Measurements from ENCODE around the gene COL20A1. TPM values are rescaled to one million over a fixed set of nuclear protein-coding genes. Genes with fewer than 3 reads are reported as not detected.

Gene COL20A1
- polyA plus RNA-seq, 4 donors = 0.09 to 1.7 TPM; not detected in 2

DNA sequence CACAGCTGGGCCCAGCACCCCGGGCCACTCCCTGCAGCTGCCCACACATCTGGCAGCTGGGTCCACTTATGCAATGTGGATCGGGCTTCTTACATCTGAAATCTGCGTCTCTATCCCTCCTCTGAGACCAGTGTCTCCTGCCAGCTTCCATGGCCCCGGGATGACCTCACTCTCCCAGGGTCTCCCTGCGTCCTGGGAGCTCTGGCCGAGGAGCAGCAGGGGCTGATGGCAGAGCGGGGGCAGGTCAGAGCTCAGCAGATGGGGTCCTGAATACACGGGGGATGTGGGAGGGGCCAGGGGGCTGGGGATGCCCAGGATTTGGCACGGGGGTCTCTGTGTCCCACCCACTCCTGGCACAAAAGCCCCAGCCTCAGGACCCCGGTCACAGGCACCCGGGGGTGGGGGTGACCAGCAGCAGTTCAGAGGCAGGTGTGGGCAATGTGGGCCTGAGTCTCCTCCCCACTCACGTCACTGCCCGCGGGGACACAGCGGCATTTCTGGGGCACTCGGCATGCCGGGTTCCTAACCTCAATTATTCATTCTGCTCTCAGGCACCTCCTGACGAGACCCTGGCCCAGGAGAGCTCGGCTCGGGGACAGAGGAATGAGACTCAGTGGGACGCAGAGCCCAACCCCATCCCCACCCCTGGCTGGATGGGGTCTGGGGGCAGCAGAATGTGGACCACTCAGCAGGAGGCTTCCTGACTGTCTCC, 51.8 kb downstream of the COL20A1 start:
- no peak overlapping the region for H3K4me3 ChIP-seq (ENCODE audit: low read depth in 1 of 3, low read length in 3 of 3)
- DNase-seq = no peak

DNA sequence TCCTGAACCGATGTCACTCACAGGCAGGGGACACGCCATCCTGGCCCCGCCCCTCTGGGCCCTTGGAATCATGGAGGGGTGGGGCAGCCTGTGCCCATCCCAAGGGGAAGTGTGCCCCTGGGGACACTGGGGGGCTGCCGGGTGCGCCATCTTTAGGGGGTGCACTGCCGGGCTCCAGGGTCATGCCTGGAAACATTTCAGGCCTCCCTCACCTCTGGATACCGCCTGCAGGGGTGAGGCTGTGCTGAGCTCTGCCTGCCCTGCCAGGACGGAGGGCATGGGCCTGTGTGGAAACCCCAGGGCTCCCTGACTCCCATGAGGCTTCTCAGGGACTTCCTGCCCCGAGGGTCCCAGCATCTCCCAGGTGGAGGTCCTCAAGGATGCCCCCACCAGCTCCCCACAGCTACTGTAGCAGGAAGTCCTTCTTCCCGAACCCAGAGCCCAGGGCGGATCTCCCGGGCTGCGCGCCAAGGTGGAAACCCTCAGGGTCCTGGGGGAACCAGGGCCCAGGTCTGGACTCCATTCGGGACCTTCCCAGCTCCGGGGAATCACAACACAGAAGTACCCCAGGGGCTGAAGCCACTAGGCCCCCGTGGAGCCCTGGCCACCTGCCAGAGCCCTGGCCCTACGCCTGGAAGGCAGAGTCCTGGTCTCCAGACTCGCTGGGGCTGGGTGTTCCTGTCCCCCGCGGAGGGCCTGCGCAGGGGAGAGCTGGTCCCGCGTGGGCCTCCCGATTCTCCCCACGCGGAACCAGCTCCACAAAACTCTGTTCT, 52.5 kb downstream of the COL20A1 start:
- Histone ChIP-seq H3K4me1 (ENCODE audit: control insufficient read depth in 3 of 3, insufficient read depth in 2 of 3, low read depth in 1 of 3, low read length in 2 of 3) (peaks cover 0 to 10% (median 0%) of the 10 kb centered on the region in 3 donors), H3K36me3 (ENCODE audit: control insufficient read depth in 3 of 3, insufficient read depth in 2 of 3, low read depth in 1 of 3, low read length in 3 of 3) (no peaks in the 10 kb centered on the region), H3K4me3 (ENCODE audit: low read depth in 1 of 3, low read length in 3 of 3) (no peak overlapping the region), H3K27ac (ENCODE audit: low read depth in 1 of 3, low read length in 2 of 3) (no peak overlapping the region), H3K9me3 (ENCODE audit: control insufficient read depth in 2 of 2, insufficient read depth in 1 of 2, low read depth in 1 of 2, low read length in 1 of 2) (no peaks in the 10 kb centered on the region), H3K27me3 (ENCODE audit: control insufficient read depth in 3 of 3, insufficient read depth in 3 of 3, low read length in 3 of 3) (peaks cover 0 to 10% (median 3%) of the 10 kb centered on the region in 3 donors)
- whole genome bisulfite sequencing, 3 donors = 56 to 57% (median 56%) methylated on average over 26 to 27 of the region's 27 CpGs
- FAIRE-seq (no peak), DNase-seq (no peak)

More for the DNA sequence above, 51.8 kb downstream of the COL20A1 start:
- Histone ChIP-seq H3K4me1 (ENCODE audit: control insufficient read depth in 3 of 3, insufficient read depth in 2 of 3, low read depth in 1 of 3, low read length in 2 of 3) (peaks cover 0 to 10% (median 0%) of the 10 kb centered on the region in 3 donors), H3K27me3 (ENCODE audit: control insufficient read depth in 3 of 3, insufficient read depth in 3 of 3, low read length in 3 of 3) (peaks cover 0 to 10% (median 3%) of the 10 kb centered on the region in 3 donors), H3K36me3 (ENCODE audit: control insufficient read depth in 3 of 3, insufficient read depth in 2 of 3, low read depth in 1 of 3, low read length in 3 of 3) (no peaks in the 10 kb centered on the region), H3K9me3 (ENCODE audit: control insufficient read depth in 2 of 2, insufficient read depth in 1 of 2, low read depth in 1 of 2, low read length in 1 of 2) (no peaks in the 10 kb centered on the region), H3K27ac (ENCODE audit: low read depth in 1 of 3, low read length in 2 of 3) (no peak overlapping the region)
- 58 to 65% (median 62%) methylated on average over 20 to 21 of the region's 21 CpGs for WGBS, 3 donors
- FAIRE-seq = no peak

DNA sequence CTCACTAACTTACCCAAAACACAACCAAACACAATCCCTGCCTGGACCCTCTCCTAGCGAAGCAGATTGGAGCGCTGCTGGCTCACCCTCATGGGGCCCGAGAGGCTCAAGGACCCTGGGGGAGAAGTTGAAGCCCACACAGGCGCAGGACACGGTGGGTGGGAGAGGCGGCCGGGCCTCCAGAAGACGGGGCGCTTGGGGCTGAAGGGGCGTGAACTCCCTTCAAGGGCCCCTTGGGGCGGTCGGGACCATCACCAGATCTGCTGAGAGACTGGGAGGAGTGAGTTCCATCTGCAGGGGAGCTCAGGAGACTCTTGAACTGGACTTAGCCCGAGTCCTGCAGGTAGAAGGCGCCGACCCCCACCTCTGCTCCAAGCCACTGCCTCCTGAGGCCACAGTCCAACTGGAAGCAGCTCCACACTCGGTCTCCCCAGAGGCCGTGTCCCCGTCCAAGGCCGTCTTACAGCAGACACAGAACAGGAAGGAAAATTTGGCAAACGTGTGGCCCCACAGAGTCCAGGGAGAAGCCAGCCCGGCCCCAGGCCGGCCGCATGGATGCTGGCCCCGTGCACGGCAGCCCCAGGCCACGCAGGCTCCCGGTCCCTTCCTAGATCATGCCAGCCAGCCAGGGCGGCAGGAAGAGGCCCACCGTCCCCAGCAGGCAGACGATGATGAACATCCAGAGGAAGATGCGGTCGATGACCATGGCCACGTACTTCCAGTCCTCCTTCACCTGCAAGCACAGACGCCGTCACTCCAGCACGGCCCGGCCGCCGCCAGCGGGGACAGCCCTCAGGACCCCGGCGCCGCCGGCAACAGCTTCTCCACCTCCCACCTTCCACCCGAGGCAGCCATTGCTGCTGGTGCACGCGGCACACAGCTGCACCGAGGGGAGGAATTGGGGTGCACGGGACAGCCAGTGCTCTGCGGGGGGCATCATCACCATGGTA, 53.4 kb downstream of the COL20A1 start:
- H3K27me3 ChIP-seq (ENCODE audit: control insufficient read depth in 3 of 3, insufficient read depth in 3 of 3, low read length in 3 of 3) = peaks cover 0 to 10% (median 3%) of the 10 kb centered on the region in 3 donors
- H3K9me3 ChIP-seq (ENCODE audit: control insufficient read depth in 2 of 2, insufficient read depth in 1 of 2, low read depth in 1 of 2, low read length in 1 of 2) = peaks cover 0 to 3% of the 10 kb centered on the region in 2 donors
- peaks cover 0 to 10% (median 0%) of the 10 kb centered on the region in 3 donors for H3K4me1 ChIP-seq (ENCODE audit: control insufficient read depth in 3 of 3, insufficient read depth in 2 of 3, low read depth in 1 of 3, low read length in 2 of 3)
- DNase-seq (peak in 1 of 2 donors; percentile 59), FAIRE-seq (no peak)
- no peaks in the 10 kb centered on the region for H3K36me3 ChIP-seq (ENCODE audit: control insufficient read depth in 3 of 3, insufficient read depth in 2 of 3, low read depth in 1 of 3, low read length in 3 of 3)
- 62 to 64% (median 62%) methylated on average over 48 to 50 of the region's 50 CpGs for WGBS, 3 donors
- no peak overlapping the region for H3K27ac ChIP-seq (ENCODE audit: low read depth in 1 of 3, low read length in 2 of 3)
- no peak overlapping the region for H3K4me3 ChIP-seq (ENCODE audit: low read depth in 1 of 3, low read length in 3 of 3)

DNA sequence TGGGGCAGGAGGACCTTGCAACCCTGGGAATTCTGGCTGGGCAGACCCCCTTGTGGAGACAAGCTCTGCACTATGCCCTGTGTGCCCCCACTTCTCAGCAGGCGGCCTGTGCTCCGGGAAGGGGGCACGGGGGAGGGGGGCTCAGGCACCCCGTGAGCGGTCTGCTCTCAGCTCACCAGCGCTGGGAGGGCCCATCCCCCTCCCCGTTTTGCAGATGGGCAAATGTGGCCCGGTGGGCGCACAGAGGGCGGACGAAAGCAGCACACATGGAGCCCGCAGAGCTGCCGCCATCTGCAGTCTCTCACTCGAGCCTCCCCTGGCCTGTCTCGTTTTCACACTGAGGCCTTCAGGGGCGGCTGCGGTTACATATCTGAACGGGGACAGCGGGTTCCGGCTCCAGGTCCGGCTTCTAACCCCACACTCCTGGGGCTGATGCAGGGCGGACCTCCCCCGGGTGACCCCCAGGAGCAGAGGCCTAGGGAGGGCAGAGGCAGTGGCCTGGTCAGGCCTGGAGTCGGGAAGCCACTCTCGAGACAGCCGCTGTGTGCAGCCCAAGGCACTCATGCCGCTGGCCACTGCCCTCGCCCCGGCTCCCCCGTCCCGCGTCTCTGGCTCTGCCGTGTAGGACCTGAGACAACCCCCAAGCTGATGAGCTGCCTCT, 54.2 kb downstream of the COL20A1 start:
- Histone ChIP-seq H3K36me3 (ENCODE audit: control insufficient read depth in 3 of 3, insufficient read depth in 2 of 3, low read depth in 1 of 3, low read length in 3 of 3) (no peaks in the 10 kb centered on the region), H3K4me3 (ENCODE audit: low read depth in 1 of 3, low read length in 3 of 3) (no peak overlapping the region), H3K27ac (ENCODE audit: low read depth in 1 of 3, low read length in 2 of 3) (no peak overlapping the region), H3K9me3 (ENCODE audit: control insufficient read depth in 2 of 2, insufficient read depth in 1 of 2, low read depth in 1 of 2, low read length in 1 of 2) (peaks cover 0 to 3% of the 10 kb centered on the region in 2 donors), H3K4me1 (ENCODE audit: control insufficient read depth in 3 of 3, insufficient read depth in 2 of 3, low read depth in 1 of 3, low read length in 2 of 3) (peaks cover 0 to 10% (median 0%) of the 10 kb centered on the region in 3 donors), H3K27me3 (ENCODE audit: control insufficient read depth in 3 of 3, insufficient read depth in 3 of 3, low read length in 3 of 3) (peaks cover 0 to 6% (median 3%) of the 10 kb centered on the region in 3 donors)
- WGBS, 3 donors = 83 to 87% (median 87%) methylated on average over 28 to 33 of the region's 33 CpGs
- DNase-seq (no peak), FAIRE-seq (no peak)

DNA sequence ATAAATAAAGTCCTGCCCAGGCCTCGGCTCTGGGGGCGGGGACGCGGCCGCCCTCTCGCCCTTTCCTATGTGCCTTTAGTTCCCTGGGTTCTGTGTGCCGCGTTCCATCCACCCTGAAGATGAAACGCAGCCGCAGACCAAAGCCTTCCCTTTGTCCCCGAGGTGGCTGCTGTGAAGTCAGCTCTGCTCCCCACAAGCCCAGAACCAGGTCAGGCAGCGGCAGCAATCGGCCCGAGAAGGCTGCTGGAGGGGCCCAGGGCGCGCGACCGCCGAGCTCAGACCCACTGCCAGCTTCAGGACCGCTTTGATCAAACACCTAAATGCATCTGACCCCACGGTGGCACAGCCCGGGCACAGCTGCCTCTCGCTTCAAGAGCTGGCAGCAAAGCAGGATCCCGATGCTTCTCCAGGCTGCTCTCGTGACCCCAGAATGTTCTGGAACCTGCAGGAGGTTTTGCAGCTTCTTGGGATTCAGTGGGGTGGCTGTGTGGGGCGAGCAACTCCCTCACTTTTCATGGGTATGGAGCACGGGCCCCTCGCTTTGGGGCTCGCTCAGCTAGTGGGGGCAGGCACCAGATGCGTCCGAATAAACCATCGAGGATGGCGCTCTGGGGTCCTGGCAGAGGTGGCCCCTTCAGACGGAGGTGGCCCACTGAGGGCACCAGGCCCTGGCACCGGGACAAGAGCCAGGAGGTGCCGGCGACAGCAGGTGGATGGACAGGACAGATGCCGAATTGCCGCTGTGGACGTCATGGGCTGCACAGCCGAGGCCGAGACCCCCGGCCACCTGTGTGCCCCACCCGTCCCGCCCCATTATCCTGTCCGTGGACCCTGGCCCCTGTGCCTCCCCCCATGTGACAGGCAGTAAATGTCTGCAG, 55.2 kb downstream of the COL20A1 start:
- WGBS, 3 donors = 81 to 87% (median 82%) methylated on average over 46 of the region's 46 CpGs
- peaks cover 0 to 6% (median 3%) of the 10 kb centered on the region in 3 donors for H3K27me3 ChIP-seq (ENCODE audit: control insufficient read depth in 3 of 3, insufficient read depth in 3 of 3, low read length in 3 of 3)
- H3K9me3 ChIP-seq (ENCODE audit: control insufficient read depth in 2 of 2, insufficient read depth in 1 of 2, low read depth in 1 of 2, low read length in 1 of 2) = peaks cover 0 to 3% of the 10 kb centered on the region in 2 donors
- peaks cover 0 to 10% (median 0%) of the 10 kb centered on the region in 3 donors for H3K4me1 ChIP-seq (ENCODE audit: control insufficient read depth in 3 of 3, insufficient read depth in 2 of 3, low read depth in 1 of 3, low read length in 2 of 3)
- no peak for DNase-seq
- no peak overlapping the region for H3K4me3 ChIP-seq (ENCODE audit: low read depth in 1 of 3, low read length in 3 of 3)
- FAIRE-seq = no peak
- H3K36me3 ChIP-seq (ENCODE audit: control insufficient read depth in 3 of 3, insufficient read depth in 2 of 3, low read depth in 1 of 3, low read length in 3 of 3) = no peaks in the 10 kb centered on the region
- no peak overlapping the region for H3K27ac ChIP-seq (ENCODE audit: low read depth in 1 of 3, low read length in 2 of 3)

DNA sequence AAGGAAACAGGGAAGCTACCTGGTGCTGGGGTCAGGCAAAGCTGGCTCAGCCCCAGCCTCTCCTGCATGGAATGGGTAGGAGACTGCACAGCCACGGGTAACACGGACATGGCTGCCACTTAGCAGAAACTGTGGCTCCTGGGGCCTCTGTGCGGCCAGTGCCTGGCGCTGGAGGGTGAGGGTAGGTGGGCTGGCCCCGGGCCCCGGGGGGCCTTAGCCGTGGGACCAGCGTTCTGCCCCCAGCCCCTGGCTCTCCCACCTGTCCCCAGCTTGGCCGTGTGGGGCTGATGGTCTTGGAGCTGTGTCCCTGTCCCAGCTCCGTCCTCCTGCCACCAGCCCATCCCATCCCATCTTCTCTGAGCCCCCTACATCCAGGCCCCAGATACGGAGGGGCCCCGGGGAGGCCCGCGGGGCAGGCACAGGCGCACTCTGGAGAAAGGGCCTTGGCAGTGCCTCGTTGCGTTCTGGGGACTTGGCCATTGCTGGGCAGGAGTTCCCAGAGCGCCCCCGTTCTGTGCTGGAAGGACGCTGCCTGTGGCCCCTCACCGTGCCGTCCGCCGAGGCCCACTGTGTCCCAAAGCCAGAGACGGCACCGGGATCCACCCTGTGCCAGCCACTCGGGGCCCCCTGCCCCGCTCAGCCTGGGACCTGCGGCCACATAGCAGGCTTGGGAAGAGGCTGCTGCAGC, 56.0 kb downstream of the COL20A1 start:
- no peak overlapping the region for H3K27ac ChIP-seq (ENCODE audit: low read depth in 1 of 3, low read length in 2 of 3)
- H3K4me3 ChIP-seq (ENCODE audit: low read depth in 1 of 3, low read length in 3 of 3) = no peak overlapping the region
- peaks cover 0 to 10% (median 0%) of the 10 kb centered on the region in 3 donors for H3K4me1 ChIP-seq (ENCODE audit: control insufficient read depth in 3 of 3, insufficient read depth in 2 of 3, low read depth in 1 of 3, low read length in 2 of 3)
- FAIRE-seq (no peak), DNase-seq (no peak)
- H3K36me3 ChIP-seq (ENCODE audit: control insufficient read depth in 3 of 3, insufficient read depth in 2 of 3, low read depth in 1 of 3, low read length in 3 of 3) = no peaks in the 10 kb centered on the region
- peaks cover 0 to 3% of the 10 kb centered on the region in 2 donors for H3K9me3 ChIP-seq (ENCODE audit: control insufficient read depth in 2 of 2, insufficient read depth in 1 of 2, low read depth in 1 of 2, low read length in 1 of 2)
- WGBS, 3 donors = 87 to 92% (median 89%) methylated on average over 27 to 29 of the region's 29 CpGs
- H3K27me3 ChIP-seq (ENCODE audit: control insufficient read depth in 3 of 3, insufficient read depth in 3 of 3, low read length in 3 of 3) = peaks cover 0 to 3% (median 0%) of the 10 kb centered on the region in 3 donors

DNA sequence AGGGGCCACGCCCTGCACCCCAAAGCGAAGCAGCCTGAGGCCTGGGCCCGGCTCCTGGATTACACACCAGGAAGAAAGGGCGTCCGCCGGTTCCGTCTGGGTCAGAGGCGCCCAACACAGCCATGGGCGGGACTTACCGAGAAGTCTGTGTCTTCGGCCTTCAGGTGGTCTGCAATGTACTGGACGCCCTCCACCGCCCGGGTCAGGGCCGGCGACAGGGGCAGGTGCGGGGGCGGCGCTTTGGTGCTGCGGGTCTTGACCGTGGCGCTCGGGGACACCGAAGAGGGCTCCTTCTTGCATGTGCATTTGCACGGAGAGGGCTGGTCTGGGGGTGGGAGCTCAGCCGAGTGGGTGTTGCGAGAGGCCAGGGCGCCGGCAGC, 56.5 kb downstream of the COL20A1 start:
- Histone ChIP-seq H3K27ac (ENCODE audit: low read depth in 1 of 3, low read length in 2 of 3) (no peak overlapping the region), H3K36me3 (ENCODE audit: control insufficient read depth in 3 of 3, insufficient read depth in 2 of 3, low read depth in 1 of 3, low read length in 3 of 3) (no peaks in the 10 kb centered on the region), H3K4me3 (ENCODE audit: low read depth in 1 of 3, low read length in 3 of 3) (no peak overlapping the region), H3K27me3 (ENCODE audit: control insufficient read depth in 3 of 3, insufficient read depth in 3 of 3, low read length in 3 of 3) (no peaks in the 10 kb centered on the region), H3K4me1 (ENCODE audit: control insufficient read depth in 3 of 3, insufficient read depth in 2 of 3, low read depth in 1 of 3, low read length in 2 of 3) (peaks cover 0 to 10% (median 0%) of the 10 kb centered on the region in 3 donors), H3K9me3 (ENCODE audit: control insufficient read depth in 2 of 2, insufficient read depth in 1 of 2, low read depth in 1 of 2, low read length in 1 of 2) (peaks cover 0 to 3% of the 10 kb centered on the region in 2 donors)
- FAIRE-seq (no peak), DNase-seq (no peak)
- 80 to 92% (median 86%) methylated on average over 28 to 29 of the region's 29 CpGs for WGBS, 3 donors
